Stimulated activated CD8-positive, alpha-beta memory T cell treated with anti-CD3 and anti-CD28 coated beads, Interleukin-4, amount 100 ng/mL, for 4 hours (primary cell): Measurements from ENCODE around the gene DHX40.
"Not testable (repeated sequence)": the region's sequence is repeated elsewhere in the genome, so short reads cannot be mapped to it uniquely, and the experiment has no call there.

Experiments used
- DNase-seq, 2 donors: peaks; one replicate each; pipeline ENCODE4 v3.0.0-alpha.2; 2020; ENCODE audit warnings: low read depth in 2 of 2, low spot score in 1 of 2

DHX40 gene

GRCh38 chr17:59627274-59627673 is 61.9 kb downstream of the DHX40 start:
- DNase-seq = no peak

GRCh38 chr17:59627770-59628171 is 62.4 kb downstream of the DHX40 start:
- DNase-seq = no peak

DNA sequence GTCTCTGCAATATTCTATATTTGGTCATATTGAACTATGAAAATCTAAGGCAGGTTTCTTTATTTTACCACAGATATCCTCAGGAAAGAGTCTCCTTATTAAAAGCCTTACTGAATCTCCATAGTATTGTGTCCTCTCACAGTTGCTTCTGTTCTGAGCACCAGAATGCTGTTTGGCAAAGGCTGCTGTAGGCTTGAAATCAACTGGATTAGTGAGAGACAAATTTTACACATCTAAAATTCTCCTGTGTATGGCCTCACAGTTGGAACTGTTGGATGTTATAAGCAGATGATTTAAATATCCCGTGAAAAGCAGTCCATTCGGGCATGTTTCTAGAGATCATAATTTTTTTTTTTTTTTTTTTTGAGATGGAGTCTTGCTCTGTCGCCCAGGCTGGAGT is 63.8 kb downstream of the DHX40 start:
- DNase-seq = no peak

- DNase-seq = no peak
Observed at GRCh38 chr17:59631276-59631675, 65.9 kb downstream of the DHX40 start.

- DNase-seq = no peak
Observed at GRCh38 chr17:59632398-59632797, 67.0 kb downstream of the DHX40 start.

- no peak for DNase-seq
Observed at GRCh38 chr17:59633658-59634359, 68.4 kb downstream of the DHX40 start.

- no peak for DNase-seq
Observed at GRCh38 chr17:59634632-59635541, 69.5 kb downstream of the DHX40 start.

DNA sequence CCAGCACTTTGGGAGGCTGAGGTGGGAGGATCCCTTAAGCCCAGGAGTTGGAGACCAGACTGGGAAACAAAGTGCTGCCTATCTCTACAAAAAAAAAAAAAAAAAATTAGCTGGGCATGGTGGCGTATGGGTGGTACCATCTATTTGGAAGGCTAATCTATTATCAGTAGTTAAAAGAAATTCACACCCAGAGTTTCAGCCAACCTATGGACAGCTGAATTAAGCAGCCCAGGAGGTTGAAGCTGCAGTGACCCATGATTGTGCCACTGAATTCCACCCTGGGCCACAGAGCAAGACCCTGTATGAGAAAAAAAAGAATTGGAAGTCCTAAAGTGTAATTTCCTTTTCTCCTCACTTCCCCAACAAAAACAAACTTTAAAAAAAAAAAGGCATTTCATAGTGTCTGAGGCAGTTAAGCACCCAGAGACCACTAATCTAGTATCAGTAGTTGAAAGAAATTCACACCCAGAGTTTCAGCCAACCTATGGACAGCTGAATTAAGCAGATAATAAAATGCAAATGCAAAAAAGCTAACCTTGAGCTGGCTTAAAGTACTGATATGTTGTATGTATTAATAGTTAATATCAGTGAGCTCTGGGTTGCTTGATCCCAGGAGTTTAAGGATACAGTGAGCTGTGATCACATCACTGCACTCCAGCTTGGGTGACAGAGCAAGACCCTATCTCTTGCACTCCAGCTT is 72.4 kb downstream of the DHX40 start:
- no peak for DNase-seq

DNA sequence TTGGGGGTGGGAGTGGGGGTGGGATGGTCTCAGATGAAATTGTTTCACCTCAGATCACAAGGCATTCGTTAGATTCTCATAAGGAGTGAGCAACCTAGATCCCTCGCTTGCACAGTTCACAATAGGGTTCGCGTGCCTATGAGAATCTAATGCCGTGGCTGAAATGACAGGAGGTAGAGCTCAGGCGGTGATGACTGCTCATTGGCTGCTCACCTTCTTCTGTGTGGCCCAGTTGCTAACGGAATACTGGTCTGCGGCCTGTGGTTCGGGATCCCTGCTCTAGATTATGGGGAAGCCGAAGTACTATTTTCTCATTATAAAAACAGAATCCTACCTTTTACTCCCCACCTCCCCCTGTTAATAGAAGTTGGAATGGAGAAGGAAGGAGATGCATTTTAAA is 73.1 kb downstream of the DHX40 start:
- no peak for DNase-seq

GRCh38 chr17:59641799-59642484 is 76.5 kb downstream of the DHX40 start:
- no peak for DNase-seq

GRCh38 chr17:59642565-59642964 is 77.2 kb downstream of the DHX40 start:
- no peak for DNase-seq

DNA sequence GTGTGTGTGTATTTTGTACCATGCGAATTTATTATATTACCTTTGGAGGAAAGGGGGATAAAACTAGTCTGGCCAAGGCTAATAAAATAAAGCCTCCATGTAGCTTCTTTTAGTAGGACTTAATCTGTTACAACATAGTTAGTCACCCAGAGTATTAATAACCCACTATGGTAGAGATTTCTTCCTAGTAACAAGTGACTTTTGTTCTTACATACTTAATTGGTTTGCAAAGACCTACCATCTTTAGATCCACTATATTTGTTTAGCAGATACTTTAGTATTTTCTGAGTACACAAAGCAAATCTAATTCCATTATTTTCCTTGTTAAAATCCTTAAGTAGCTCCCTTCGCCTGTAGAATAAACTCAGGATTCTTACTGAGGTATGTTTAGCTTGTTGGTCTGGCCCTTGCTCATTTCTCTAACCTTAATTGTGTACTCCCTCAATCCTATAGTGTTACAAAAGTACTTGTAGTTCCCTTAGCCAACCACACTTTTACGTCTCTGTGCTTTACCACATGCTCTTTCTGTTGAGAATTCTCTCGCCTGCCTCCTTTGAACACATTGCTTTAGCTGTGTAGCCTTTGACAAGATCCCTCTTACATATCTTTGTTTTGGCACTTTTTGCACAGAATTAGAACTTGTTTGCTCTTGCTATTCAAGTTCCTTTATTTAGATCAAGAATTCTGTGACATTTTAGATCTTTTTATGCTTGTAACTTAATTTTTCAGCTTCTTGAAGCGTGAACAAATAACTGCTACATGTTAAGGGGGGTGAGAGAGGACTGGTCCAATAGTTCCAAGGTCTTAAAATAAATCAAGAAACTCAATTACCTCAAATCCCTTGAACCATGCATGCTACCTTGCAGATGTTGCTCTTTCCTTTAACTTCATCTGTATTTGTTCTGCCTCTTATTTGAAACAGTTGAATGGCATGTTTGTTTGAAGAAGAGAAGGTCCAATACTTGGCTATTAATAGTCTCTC is 78.0 kb downstream of the DHX40 start:
- DNase-seq = no peak

GRCh38 chr17:59647288-59647687 is 81.9 kb downstream of the DHX40 start:
- DNase-seq = no peak

GRCh38 chr17:59649886-59650285 is 84.5 kb downstream of the DHX40 start:
- DNase-seq = no peak

DNA sequence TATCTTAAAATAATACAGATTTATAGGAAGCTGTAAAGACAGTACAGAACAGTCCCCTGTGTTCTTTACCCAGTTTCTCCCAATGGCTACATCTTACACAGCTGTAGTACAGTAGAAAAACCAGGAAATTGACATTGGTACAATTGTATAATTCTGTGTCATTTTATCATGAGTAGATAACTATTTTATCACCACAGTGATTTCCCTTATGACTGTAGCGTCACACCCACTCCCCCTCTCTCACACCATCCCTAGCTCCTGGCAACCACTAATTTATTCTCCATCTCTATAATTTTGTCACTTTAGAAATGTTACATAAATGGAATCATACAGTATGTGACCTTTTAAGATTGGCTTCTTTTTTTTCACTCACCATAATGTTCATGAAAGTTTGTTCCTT is 85.2 kb downstream of the DHX40 start:
- no peak for DNase-seq

- DNase-seq = no peak
Observed at GRCh38 chr17:59651346-59651745, 85.9 kb downstream of the DHX40 start.

GRCh38 chr17:59652119-59652518 is 86.7 kb downstream of the DHX40 start:
- no peak for DNase-seq

- DNase-seq = not testable (repeated sequence)
Observed at GRCh38 chr17:59656624-59657023, 91.2 kb downstream of the DHX40 start.
